Stimulated activated CD8-positive, alpha-beta memory T cell treated with anti-CD3 and anti-CD28 coated beads, Interleukin-4, amount 100 ng/mL, for 1 hour (primary cell): ENCODE data around the gene TRIM25.

Experiments used
- DNase-seq, 2 donors: peaks; one replicate each; pipeline ENCODE4 v3.0.0-alpha.2; 2020; ENCODE audit warnings: low read depth in 2 of 2, low spot score in 1 of 2

Gene TRIM25

GRCh38 chr17:56928586-56928985 is 14.7 kb upstream of the TRIM25 start:
- no peak for DNase-seq

DNA sequence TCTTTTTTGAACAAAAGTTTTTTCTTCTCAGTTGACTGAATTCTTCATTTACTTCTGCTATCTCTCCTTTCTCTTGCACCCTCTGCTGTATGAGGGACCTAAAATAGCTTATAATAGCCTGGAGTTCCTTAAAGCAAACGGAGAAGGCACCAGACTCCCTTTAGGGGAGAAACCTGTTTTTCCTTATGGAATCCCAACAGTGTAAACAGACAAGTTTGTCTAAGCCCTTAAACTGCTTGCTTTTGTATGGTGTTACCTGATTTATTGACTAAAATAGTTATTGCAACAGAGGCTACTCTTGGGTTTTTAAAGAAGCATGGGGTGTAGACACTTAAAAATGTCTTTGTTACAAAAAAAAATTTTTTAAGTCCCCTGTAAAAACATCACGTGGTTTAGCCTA is 12.9 kb upstream of the TRIM25 start:
- DNase-seq, result no peak

DNA sequence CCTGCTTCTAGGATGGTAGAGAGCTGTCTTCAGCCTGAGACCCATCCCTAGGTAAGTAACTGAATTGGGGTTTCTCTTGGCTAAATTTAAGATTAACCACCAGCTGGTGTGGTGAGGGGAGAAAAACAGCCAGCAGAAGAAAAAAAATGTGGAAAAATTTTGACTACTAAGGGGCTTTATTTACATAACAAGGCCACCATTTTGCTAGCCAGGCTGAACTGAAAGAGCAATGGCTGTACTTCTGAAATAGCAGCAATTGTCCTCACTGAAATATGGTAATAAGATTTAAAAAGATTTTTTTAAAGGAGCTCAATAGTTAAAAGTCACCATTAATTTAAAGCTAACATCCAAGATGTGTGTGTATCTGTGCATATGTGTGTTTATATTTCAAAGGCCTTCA is 12.4 kb upstream of the TRIM25 start:
- no peak for DNase-seq

- DNase-seq, result no peak
Measured at GRCh38 chr17:56925088-56925487, 11.2 kb upstream of the TRIM25 start.

- no peak for DNase-seq
Measured at GRCh38 chr17:56919717-56920116, 5.9 kb upstream of the TRIM25 start.

GRCh38 chr17:56918916-56919315 is 5.1 kb upstream of the TRIM25 start:
- no peak for DNase-seq

GRCh38 chr17:56917559-56918296 is 3.9 kb upstream of the TRIM25 start:
- no peak for DNase-seq

- DNase-seq, result no peak
Measured at GRCh38 chr17:56914581-56915273, 878 bp upstream of the TRIM25 start.

- DNase-seq, result no peak
Measured at GRCh38 chr17:56913353-56913866, 439 bp downstream of the TRIM25 start.

- DNase-seq, result no peak
Measured at GRCh38 chr17:56913000-56913311, 893 bp downstream of the TRIM25 start.

DNA sequence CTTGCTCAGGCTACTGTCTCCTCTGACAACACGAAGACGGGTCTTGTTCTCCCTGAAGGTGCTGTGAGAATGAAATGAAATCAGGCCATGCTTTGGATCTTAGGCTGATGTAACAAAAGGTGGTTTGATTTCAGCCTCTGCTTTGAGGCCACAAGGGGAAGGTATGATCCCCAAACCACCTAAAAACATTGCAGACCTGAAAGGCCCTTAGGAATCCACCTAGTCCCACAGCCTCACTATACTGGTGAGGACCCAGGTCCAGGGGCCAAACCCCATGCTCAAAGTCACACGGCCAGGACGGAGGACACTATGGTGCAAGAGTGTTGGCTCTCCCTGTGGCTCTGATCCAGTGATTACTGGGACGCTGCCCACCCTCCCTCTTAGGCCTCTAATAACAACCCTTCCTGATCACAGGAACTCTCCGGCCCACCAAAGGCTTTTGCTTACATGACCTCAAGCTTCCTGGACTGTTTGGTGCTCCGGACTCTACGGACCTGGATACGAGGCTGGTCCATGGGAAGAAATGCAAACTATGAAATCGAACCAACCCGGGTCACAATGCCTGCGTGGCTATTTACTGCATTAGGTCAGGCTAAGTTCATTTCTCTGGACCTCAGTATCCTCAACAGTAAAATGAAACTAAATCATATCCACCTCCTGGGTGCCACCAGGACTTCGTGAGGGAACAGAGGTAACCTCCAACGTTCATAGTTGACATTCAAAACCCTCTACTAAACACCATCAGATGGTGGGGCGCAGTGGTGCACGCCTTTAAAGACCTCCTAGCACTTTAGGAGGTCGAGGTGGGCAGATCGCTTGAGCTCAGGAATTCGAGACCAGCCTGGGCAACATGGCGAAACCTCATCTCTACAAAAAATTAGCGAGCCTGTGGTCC is 1.5 kb downstream of the TRIM25 start:
- DNase-seq, result no peak

GRCh38 chr17:56910509-56911235 is 3.2 kb downstream of the TRIM25 start:
- no peak for DNase-seq

DNA sequence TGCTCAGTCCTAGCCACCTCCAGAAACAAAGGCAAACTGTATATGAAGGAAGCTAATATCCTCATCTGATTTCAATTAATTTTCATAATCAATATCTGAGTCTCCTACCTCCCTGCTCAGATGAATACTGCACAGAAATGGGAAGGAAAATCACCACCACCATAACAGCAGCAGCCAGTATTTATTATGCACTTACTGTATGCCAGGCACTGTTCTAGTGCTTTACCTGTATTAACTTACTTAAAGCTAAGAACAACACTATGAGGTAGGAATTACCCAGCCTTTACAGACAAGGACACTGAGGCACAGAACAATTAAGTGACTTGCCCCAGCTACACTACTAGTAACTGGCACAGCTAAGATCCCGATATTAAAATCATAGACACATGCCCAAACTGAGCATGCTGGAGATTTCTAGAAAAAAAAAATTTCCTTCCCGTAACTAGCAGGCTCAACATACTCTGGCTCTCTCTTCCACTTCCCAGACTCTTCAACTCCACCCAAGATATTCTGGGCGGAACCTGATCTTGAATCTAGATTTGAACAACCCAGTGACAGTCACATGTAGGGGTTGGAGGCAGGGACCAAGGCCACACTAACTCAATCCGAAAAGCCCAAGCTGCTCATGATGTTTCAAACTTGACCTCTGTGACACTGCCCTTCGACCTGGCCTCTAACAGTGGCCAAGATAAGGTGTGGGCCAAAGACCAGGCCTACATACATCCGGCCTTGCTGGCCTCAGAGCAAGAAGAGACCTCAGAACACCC is 3.9 kb downstream of the TRIM25 start:
- no peak for DNase-seq

DNA sequence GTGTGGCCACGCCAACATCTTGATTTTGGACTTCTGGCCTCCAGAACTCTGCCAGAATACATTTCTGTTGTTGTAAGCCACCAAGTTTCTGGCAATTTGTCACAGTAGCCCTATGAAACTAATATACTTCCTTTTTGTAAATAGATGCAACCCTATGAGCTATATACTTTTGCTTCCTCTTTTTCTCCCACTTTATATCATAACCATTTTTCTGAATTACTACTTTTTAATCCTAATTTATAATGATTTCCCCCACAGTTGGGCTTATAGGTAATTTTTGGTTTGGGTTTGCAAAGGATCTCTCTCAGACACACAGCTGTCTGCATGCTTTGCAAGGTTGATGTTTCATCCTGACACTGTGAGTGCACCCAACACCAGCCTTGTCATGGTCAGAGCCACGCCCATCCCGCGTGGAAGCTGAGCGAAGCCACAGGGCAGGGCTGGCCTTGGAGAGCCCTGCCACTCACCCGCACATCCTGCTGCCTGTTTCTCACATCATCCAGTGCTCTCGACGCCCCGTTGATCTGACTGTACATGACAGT is 5.8 kb downstream of the TRIM25 start:
- DNase-seq, result no peak

DNA sequence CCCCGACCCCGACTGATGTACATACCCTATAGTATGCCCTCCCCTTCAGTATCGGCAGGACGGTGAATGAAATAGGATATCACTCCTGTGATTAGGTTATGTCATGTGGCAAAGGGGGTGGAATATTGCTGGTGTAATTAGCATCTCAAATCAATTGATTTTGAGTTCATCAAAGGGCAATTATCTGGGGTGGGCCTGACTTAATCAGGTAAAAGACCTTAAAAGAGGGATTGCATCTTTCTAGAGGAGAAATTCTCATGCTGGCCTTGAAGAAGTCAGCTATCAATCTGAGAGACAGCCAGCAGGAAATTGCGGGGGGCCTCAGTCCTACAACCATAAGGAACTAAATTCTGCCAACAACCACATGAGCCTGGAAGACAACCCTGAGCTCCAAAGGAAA is 10.3 kb downstream of the TRIM25 start:
- DNase-seq, result no peak

DNA sequence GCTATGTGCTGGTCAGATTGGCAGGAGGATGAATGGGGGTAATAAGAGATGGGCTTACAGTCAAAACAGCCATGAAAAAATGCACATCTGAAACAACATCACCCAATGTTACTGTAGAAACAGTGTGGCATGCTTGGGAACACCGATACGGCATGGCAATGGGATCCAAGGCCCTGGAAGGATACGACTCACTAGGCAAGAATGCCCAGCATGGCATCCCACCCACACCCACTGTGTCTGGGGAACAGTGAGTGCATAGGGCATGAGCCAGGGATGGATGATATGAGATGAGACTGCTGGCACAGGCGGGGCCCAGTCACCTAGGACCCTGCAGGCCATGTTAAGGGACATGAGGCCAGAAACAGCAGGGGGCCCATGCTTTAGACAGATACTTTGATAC is 11.5 kb downstream of the TRIM25 start:
- no peak for DNase-seq

DNA sequence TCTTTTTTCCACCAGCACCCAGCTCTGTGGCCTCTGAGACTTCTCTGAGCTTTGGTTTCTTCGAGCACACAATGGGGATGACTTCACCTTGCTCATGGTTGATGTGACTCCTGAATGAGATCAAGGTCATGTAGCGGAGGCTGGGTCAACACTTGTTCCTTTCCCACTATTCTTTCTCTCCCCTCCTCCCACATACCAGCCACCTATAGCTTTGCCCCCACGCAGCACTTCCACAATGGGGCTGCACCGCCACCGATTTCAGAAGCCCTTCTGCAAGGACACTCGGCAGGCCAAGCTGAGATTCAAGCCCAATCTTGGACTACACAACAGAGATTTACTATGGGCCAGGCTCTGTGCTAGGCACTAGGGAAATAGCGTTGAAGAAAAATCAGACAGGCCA is 14.4 kb downstream of the TRIM25 start:
- DNase-seq, result no peak

DNA sequence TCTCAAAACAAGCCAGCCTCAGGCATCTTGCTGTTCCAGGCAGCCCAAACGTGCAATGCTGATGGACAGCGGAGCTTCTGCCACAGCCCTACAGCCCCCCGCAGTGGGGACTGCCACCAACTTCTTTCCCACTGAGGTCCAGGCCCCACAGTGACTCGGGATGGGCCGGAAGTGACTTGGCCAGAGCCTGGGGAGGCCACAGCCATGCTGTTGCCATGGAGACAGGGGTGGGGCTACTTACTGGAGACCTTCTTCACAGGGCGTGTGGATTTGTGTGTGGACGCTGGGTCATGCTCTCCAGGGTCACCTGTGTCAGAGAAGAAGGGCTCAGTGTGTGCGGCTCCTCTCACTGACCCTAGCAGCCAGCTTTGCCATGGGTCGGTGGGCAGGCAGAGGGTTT is 15.0 kb downstream of the TRIM25 start:
- DNase-seq, result no peak

- DNase-seq, result no peak
Measured at GRCh38 chr17:56897646-56898424, 16.0 kb downstream of the TRIM25 start.
